NT2/D1 (cell line): ENCODE results near the gene MRTFA.

ENCODE experiments used
- DNase-seq: peaks from one replicate; pipeline ENCODE4 v3.0.0-alpha.2; 2011; ENCODE audit warnings: low read depth, low spot score
- H3K27me3 ChIP-seq: 2 replicates; pipeline ENCODE4 v1.6.0; 2011; ENCODE audit warnings: mild to moderate bottlenecking; ENCODE audit not compliant: insufficient read length, insufficient read depth
- H3K36me3 ChIP-seq: 2 replicates; pipeline ENCODE4 v1.6.1; 2011; ENCODE audit warnings: mild to moderate bottlenecking, low read length, mixed read lengths; ENCODE audit not compliant: insufficient read depth, insufficient read length
- H3K4me1 ChIP-seq: 2 replicates; pipeline ENCODE4 v1.5.1; 2011; ENCODE audit not compliant: insufficient read depth, insufficient read length
- H3K4me3 ChIP-seq: 2 replicates; pipeline ENCODE4 v1.5.1; 2011; ENCODE audit warnings: low read depth; ENCODE audit not compliant: insufficient read length
- H3K9ac ChIP-seq: 2 replicates; pipeline ENCODE4 v1.6.0; 2011; ENCODE audit warnings: low read depth; ENCODE audit not compliant: insufficient read length
- H3K9me3 ChIP-seq: 2 replicates; pipeline ENCODE4 v1.5.1; 2011; ENCODE audit warnings: mild to moderate bottlenecking, low read length; ENCODE audit not compliant: insufficient read depth
- SUZ12 ChIP-seq: IDR thresholded peaks from 2 replicates; pipeline ENCODE4 v1.6.1; 2011; ENCODE audit not compliant: insufficient read length, insufficient read depth; ENCODE audit errors: extremely low read depth
- YY1 ChIP-seq: IDR thresholded peaks from 2 replicates; pipeline ENCODE4 v1.6.1; 2011; ENCODE audit not compliant: insufficient read length, insufficient read depth
- ZNF274 ChIP-seq: IDR thresholded peaks from 2 replicates; pipeline ENCODE4 v1.6.1; 2011; ENCODE audit warnings: mild to moderate bottlenecking, low read depth, low read length

The MRTFA gene

GRCh38 chr22:40410272-40410671, 226.2 kb downstream of the MRTFA start:
- TF ChIP-seq YY1: no peak
- TF ChIP-seq SUZ12: no peak
- TF ChIP-seq ZNF274: no peak
- H3K9me3 ChIP-seq: no peaks in the 10 kb centered on the region
- no peak for DNase-seq
- H3K36me3 ChIP-seq: peaks cover 69% of the 10 kb centered on the region
- H3K27me3 ChIP-seq: no peaks in the 10 kb centered on the region
- H3K9ac ChIP-seq: no peak overlapping the region
- H3K4me1 ChIP-seq: no peaks in the 10 kb centered on the region
- H3K4me3 ChIP-seq: no peak overlapping the region

- Histone ChIP-seq H3K9me3 (no peaks in the 10 kb centered on the region), H3K9ac (no peak overlapping the region), H3K36me3 (peaks cover 74% of the 10 kb centered on the region), H3K4me3 (no peak overlapping the region), H3K27me3 (no peaks in the 10 kb centered on the region), H3K4me1 (no peaks in the 10 kb centered on the region)
- DNase-seq: no peak
- TF ChIP-seq YY1 (no peak), ZNF274 (no peak), SUZ12 (no peak)
These were observed 226.9 kb downstream of the MRTFA start for GRCh38 chr22:40409613-40410113.

- H3K4me3 ChIP-seq: no peak overlapping the region
- no peaks in the 10 kb centered on the region for H3K27me3 ChIP-seq
- no peak for DNase-seq
- no peaks in the 10 kb centered on the region for H3K9me3 ChIP-seq
- H3K9ac ChIP-seq: no peak overlapping the region
- H3K4me1 ChIP-seq: no peaks in the 10 kb centered on the region
- H3K36me3 ChIP-seq: peaks cover 81% of the 10 kb centered on the region
- TF ChIP-seq YY1: no peak
- TF ChIP-seq SUZ12: no peak
- no peak for TF ChIP-seq ZNF274
These were observed 227.6 kb downstream of the MRTFA start for GRCh38 chr22:40408718-40409612.

- Histone ChIP-seq H3K9ac (no peak overlapping the region), H3K9me3 (no peaks in the 10 kb centered on the region), H3K4me1 (no peaks in the 10 kb centered on the region), H3K4me3 (no peak overlapping the region), H3K27me3 (no peaks in the 10 kb centered on the region), H3K36me3 (peaks cover 90% of the 10 kb centered on the region)
- DNase-seq: no peak
- TF ChIP-seq YY1 (no peak), SUZ12 (no peak), ZNF274 (no peak)
These were observed 228.4 kb downstream of the MRTFA start for GRCh38 chr22:40407831-40408717.

GRCh38 chr22:40407021-40407761, 229.3 kb downstream of the MRTFA start:
- Histone ChIP-seq H3K4me1 (no peaks in the 10 kb centered on the region), H3K9me3 (no peaks in the 10 kb centered on the region), H3K9ac (no peak overlapping the region), H3K36me3 (peaks cover 96% of the 10 kb centered on the region), H3K27me3 (no peaks in the 10 kb centered on the region), H3K4me3 (no peak overlapping the region)
- DNase-seq: no peak
- TF ChIP-seq YY1 (no peak), SUZ12 (no peak)

- DNase-seq: no peak
- no peaks in the 10 kb centered on the region for H3K27me3 ChIP-seq
- no peaks in the 10 kb centered on the region for H3K4me1 ChIP-seq
- peaks cover 97% of the 10 kb centered on the region for H3K36me3 ChIP-seq
- no peak overlapping the region for H3K9ac ChIP-seq
- TF ChIP-seq SUZ12 (no peak), ZNF274 (no peak), YY1 (no peak)
- H3K4me3 ChIP-seq: no peak overlapping the region
- no peaks in the 10 kb centered on the region for H3K9me3 ChIP-seq
These were observed 230.2 kb downstream of the MRTFA start for GRCh38 chr22:40406063-40406890.
